ENCODE data around the gene GABPB2.

The GABPB2 gene

DNA sequence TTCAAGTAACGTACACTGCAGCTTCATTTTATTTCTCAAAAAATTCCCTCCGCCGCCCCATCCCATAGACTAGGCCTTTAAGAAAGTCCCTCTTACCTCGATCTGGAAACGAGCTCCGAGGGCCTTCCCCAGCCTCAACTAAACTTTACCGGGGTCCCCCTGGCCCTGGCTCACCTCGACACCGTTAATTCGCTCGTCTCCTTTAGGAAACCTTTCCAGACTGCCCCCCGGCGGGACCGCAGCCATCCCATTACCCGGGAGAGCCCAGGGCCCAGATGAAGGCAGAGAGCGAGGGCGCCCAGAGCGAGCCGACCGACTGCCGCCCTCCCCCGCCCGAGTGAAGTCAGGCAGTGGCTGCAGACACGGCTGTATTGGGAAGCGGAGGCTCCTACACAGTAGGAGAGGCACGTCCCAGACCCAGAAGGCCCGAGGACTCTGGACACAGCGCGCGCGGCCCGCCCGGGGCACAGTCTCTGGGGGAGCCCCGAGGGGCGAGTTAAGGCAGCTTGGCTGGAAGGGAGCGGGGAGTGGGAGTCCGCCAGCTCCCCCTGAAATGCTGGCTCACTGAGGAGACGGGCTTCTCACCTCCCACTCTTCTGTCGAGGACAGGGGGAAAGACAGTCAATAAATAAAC lies 61.3 kb downstream of the GABPB2 start:
- DNase-seq (ENCODE audit: insufficient read length, low spot score), result no peak
- FAIRE-seq, result no peak

DNA sequence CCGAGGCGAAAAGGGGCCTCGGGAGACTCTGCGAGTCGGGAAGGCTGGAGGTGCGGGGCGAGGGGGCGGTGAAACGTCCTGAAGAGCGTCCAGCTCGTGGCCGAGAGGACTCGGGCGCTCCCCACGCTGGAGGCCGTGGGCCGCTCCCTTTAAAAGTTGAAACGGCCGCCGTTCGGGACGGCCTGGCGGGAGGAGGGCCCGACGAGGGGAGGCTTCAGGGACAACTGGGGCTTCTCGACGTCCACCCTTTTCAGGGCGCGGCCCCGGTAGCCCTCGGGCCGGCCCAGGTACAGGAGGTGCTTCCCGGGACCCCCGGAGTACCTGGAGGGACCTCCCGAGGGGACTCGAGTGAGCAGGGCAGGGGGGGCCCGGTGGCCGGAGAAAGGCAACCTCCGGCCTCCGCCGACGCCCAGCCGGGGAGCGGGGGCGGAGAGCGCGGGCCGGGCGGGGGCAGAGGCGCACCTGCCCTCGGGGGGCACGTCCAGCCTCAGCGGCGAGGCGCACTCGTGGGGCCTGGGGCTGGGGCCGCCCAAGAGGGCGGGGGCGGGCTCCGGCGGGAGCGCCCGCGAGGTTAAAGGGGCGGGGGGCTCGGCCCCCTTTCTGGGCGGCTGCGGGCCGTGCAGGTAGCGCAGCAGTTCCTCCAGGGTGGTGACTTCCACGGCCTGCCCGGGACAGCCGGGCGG lies 61.9 kb downstream of the GABPB2 start:
- FAIRE-seq, result no peak
- DNase-seq (ENCODE audit: insufficient read length, low spot score), result no peak

DNA sequence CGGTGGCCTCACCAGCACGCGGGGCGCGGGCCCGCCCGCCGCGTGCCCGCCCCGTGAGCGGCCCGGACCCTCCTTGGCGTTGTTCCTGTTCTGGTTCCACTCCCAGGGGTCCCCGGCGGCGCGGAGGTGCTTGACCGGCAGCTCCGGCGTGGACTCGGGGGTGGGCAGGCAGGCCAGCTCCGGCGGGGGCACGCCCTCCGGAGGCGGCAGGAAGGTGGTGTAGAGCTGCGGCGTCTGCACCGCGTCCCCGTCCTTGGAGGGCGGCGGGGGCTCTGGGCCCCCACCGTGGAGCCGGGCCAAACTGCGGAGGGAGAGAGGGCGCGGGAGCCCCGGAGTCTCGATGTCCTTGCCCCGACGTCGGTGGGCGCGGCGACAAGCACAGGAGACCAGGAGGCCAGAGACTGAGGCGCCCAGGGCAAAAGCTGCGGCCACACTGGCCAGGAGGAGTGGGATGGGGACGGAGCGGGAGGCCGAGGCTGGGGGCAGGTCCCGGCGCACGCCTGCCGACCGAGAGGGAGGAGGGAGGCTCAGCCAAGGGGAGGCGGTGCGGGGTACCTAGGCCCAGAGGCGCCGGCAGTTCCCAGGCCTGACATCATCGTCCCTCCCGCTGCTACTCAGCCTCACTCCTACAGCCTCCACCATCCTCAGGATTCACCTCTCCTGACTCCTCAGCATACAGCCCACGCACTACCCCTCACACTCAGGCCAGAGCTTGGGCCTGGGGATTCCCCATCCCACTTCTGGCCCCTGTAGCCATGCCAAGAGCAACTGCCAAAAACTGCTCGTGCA lies 62.7 kb downstream of the GABPB2 start:
- DNase-seq (ENCODE audit: insufficient read length, low spot score) (no peak), FAIRE-seq (no peak)

DNA sequence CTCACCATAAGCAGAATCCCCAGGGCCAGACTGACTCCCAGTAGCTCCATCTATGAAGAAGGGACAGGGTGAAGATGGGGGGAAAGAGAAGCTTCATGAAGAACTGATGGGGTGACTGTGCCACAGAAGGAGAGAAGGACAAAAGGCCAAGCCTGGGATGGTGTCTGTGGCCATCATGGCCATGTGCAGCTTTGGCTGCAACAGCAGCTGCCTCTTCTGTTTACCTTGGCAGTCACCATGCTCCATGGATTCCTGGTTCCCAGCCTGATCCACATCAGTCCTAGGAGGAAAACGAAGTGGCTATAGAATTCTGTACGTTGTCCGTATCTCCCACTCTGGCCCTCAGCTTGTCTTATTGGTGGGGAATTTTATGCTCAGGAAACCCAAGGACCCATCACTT lies 63.8 kb downstream of the GABPB2 start:
- FAIRE-seq, result no peak
- no peak for DNase-seq (ENCODE audit: insufficient read length, low spot score)

DNA sequence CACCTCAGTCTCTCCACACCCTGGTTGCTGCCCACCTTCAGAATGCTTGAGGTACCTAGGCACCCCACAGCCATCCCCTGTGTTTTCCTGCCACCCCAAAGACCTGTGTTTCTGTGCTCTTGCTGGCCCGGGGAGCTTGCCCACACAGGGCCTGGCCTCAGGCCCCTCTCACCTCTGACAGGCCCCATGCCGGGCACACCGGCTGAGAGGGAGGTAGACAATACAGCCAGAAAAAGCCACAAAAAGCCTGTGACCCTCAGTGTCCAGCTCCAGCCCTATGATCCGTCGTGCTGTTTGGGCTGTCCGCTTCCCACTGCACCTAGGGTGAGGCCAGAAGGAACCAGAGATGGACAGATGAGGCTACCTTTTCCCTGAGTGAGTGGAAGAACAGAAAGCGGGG lies 64.4 kb downstream of the GABPB2 start:
- no peak for DNase-seq (ENCODE audit: insufficient read length, low spot score)
- FAIRE-seq, result no peak

DNA sequence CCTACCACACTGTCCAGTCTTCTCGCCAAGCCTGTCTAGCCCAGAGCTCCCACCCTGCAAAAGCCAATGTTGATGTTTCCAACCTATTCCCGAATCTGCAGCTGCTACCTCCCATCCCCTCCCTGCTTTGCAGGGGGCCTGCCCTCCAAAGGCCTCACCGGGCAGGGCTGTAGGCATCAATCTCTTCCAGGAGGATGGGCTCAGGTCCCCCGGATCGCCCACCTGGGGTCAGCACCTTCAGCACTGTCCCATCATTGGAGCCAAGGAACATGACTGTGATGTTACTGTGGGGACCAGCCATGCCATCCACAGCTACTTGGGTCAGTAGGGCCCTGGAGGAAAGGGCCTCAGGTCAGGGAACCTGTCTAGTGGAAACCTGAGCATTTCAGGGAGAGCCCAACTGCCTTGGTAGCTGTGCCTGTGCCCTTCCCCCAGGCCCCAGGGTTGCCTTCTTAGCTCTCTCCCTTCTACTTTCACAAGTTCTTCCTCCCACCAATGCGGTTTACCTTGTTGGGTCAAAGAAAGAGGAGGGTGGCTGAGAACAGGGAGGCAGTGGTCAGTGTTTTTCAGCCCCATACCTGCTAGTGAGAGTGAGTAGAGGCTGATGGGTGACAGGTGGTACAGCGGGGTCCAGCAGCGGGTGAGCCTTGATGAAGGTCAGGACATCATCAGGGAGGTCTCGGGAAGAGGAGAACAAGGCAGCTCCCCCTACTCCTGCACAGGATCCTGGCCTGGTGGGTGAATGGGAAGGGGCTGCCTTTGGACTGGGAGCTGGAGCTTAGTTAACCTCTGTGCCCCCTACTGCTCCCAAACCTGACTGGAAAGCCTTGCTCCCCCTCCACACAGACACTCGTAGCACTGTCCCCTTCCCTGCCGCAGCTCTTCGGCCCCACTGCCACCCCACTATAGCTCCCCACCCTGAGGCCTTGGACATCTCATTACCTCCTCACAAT lies 65.1 kb downstream of the GABPB2 start:
- FAIRE-seq, result no peak
- no peak for DNase-seq (ENCODE audit: insufficient read length, low spot score)

DNA sequence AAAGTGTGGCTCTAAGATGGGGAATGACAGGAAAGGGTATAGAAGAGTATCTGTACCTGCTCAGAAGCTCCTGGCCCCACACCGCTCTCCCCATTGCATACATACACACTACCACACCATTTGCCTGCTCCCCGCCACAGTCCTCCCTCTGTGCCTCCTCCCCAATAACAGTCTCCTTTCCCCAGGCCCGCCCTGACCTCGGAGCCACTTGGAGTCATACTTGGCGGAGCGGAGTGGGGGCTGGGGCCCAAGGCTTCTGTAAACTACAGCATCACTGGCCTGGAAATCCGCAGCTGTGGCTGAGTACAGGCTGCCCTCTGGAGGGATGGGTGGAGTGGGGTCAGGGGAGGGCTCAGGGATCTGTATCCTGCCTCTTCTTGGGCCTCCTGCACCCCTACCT lies 67.2 kb downstream of the GABPB2 start:
- FAIRE-seq (no peak), DNase-seq (ENCODE audit: insufficient read length, low spot score) (no peak)

DNA sequence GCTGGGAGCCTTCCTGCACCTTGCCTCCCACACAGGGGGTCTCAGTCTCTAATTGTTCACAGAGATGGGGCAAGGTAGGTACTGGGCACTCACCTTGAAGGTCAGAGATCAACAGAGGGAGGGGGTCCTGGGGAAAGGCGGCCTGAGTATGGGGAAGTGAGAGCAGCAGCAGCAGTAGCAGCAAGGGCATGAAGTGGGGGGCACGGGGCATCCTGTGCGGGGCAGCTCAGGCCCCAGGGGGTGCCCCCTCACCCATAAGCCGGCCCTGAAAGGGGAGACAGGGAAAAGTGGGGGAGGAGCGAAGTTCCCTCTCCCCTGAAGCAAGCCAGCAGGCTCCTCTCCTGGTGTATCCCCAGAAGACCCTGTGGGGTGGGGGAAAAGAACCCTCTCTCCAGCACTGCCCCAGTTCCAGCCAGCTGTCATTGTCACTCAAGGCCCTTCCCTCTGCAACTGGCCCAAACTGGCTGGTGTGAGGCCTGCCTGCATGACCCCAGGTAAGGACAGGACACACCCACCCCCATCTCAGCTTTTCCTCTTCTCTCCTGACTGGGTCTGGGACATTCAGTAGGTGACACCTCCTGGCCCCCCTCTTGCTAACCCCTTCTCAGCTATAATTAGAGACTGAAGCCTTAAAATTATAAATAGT lies 72.0 kb downstream of the GABPB2 start:
- DNase-seq (ENCODE audit: insufficient read length, low spot score) (no peak), FAIRE-seq (no peak)

DNA sequence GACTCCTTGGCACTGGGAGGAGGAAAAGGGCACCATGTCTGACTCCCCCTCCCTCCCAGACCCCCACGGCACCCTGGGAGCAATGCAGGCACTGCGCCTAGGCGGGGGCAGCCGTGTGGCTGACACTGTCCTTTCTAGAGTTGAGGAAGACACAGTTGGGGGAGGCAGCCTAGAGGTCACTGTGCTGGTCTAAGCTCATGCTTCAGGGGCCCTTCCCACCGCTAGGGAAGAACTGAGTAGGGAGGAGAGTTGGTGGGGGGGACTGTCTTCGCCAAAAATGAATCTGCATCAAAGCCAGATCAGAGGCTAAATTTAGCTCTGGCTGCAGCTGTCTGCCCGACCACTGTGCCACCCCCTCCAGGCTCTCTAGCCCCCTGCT lies 72.5 kb downstream of the GABPB2 start:
- FAIRE-seq, result no peak

DNA sequence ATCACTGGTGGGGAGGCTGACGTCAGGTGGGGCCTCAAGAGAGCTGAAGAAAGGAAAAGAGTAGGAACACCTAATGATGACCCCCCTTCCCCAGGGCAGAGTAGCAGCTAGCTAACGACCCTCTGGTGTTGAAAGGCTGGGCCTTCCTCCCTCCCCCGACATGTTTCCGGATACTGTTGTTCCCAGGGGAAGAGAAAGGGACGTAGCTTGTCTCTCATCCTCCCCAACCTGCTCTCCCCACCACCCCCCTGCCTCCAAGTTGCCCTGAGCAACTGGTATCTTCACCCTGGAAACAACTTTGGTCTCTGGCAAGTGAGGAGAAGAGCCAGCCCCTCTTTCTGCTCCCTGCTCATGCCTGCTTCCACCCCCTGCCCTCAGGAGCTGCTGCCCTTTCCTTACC lies 73.4 kb downstream of the GABPB2 start:
- DNase-seq (ENCODE audit: insufficient read length, low spot score), result no peak
- FAIRE-seq, result no peak

More for the DNA sequence above, 72.5 kb downstream of the GABPB2 start:
- no peak for DNase-seq (ENCODE audit: insufficient read length, low spot score)

DNA sequence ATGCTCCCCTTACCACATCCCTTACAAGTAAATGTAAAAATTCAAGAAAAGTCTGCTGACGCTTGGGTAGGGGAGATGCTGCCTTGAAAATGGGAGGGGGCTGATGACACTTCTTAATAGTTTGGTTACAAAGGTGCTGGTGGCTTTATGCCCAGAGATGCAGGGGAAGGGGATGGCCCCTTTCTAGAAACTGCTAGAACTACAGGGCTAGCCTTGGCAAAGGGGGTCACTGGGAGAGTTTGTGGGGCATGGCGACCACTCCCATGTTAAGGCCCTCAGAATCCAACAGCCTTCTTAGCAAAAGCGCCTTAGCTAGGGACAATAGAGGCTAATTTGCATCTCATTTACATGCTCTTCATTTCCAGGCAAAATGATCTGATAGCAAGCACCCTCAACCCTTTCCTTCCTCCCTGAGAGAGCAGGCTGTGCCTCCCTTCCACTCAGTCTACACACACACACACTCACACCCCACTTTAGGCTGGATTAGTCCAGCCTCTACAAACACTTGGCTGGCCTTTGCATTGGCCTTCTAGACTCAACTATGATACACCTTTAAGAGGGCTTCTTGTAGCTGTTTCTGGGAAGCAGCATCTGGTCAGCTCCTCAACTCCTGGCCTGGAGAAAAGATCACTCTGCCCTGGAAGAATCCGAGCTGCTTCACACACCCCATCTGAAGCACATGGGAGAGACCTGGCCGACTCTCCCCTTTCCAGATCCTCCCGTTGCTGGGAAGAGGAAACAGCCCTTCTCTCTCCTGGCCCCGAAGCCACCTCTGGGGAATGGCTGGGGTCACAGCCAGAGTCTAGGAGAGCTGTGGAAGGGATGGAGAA lies 74.1 kb downstream of the GABPB2 start:
- DNase-seq (ENCODE audit: insufficient read length, low spot score) (no peak), FAIRE-seq (no peak)

DNA sequence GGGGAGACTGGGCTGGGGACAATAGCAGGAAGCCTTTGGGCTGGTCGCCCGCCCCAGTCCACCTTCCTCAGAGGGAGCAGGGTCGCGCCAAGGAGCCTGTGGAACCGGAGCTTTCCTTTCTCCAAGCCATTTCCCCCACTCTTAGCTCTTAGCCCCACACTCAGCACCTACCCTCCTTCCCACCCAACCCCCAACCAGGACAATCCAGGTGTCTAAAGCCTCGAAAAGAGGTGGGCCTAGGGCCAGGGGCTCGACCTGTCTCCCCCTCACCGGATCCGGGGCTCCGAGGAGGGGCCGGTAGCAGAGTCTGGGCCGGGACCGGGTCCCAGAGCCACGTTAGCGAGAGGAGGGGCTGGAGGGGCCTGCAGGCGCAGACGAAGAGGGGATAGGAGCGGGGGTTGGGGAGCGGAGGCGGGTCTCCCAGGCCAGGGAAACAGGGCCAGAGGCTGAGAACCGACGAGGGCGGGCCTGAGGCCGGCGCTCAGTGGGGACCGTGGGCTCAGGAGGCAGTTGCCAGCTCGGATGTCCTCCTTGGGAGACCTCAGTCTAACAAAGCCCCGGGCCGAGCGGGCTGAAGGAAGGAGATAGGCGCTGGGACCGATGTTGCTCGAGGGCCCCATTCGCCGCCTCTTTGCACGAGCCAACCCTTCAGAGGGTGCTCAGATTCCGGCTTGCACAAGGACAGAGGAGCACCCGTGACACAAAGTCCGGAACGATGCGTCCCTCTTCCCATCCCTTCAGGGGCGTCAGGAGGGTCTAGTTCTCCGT lies 74.9 kb downstream of the GABPB2 start:
- DNase-seq (ENCODE audit: insufficient read length, low spot score) (no peak), FAIRE-seq (no peak)

DNA sequence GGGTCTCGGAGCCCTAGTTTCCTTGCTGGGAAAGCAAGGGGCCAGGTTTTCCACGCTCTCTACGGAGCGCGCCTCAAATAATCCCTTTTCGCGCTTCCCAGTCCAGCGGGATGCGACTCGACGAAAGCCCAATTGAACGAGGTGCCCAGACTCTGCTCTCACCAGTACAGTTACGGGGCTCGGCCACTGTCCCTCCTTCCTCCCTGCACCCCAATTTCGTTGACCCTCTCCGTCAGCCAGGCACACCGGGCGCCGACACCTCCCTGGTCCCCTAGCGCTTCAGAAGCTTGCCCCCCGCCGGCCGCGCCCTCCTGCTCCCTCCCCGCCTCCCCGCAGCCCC lies 75.5 kb downstream of the GABPB2 start:
- DNase-seq (ENCODE audit: insufficient read length, low spot score) (no peak), FAIRE-seq (no peak)

DNA sequence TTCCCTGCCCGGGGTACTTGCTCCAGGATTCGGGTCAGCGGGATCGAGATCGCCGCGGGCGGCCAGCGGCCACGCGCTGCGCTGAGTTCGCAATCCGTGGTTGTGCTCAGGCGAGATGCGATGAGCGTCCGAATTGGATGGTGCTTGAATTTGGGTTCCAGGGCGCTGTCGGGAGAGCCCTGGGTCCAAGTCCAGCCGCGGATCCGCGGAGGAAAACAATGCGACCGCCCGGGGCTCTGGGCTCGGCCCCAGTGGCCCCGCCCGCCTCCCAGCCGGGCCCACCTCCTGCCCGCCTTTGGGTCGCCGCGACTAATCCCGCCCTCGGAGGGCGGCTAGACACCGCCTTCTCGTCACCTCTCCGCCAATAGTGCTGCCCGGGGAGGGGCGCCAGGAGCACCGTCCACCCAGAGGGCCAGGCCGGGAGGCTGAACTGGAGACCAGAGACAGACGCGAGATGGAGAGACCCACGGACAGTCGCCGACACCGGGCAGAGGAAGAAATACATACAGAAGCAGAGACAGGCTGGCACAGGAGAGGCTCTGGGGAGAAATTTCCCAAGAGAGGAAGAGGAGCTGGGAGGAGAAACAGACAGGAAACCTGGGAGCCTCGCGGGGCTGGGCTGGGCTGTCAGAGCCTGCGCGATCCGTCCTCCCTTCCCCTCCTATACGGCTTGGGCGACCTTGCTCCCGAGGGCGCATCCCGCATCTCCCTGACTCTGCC lies 76.0 kb downstream of the GABPB2 start, which contains the start of gene SEMA6C:
SEMA6C (minus strand) TSS at position 220 of the 720 bp plus-strand sequence. CDS start 4,010 bp downstream, outside the sequence.
- FAIRE-seq (peak; percentile 82), DNase-seq (ENCODE audit: insufficient read length, low spot score) (peak; percentile 91)

DNA sequence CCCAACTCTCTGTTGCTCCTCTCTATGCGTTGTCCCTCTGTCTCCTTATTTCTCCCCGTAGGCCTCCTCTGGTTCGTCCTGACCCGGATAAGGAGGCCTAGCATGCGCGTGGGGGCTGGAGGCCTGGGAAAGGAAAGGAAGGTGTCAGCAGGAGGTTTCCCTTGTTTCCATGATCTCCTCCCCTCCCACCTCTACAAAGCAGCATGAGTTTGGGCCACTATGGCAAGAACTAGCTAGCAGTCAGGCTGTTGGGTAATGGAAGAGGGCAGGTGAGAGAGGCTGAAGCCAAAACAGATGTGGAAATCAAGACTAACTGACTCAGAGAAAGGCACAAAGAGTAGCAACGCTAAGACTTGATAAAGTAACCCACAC lies 76.6 kb downstream of the GABPB2 start:
- no peak for FAIRE-seq
- DNase-seq (ENCODE audit: insufficient read length, low spot score), result no peak

DNA sequence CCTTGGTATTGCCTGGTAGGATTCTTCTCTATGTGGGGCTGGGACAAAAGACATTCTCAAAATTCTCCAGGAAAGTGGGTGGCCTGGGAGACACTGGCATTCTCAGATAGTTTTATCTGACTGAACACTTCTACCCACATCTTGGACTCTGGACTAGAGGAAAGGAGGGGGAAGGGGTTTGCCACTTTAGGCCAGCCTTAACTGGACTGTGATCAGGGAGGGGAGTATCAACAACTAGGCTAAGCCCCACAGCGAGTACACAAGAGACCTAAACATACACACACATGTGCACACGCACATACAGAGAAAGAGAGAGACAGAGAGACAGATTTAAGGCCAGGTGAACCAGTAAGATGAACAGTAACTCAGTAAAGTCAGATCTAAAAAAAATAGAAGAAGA lies 77.1 kb downstream of the GABPB2 start:
- FAIRE-seq (no peak), DNase-seq (ENCODE audit: insufficient read length, low spot score) (no peak)

DNA sequence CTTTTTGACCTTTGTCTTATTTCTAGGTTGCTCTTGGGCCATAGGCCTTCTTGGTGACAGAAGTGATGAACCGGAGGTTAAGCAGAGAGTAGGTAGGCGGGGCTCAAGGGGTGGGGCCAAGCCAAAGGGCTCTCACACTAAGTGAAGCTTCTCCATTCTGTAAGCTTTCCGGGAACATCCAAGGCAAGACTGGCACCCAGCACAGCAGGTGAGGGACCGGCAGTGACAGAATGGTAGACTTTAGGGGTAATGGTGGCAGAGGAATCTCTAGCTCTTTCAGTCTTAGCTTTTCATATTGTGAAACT lies 85.9 kb downstream of the GABPB2 start, which contains the start of gene TNFAIP8L2:
TNFAIP8L2 (plus strand) TSS at position 135 of the 305 bp plus-strand sequence. CDS start 2,049 bp downstream, outside the sequence.
- DNase-seq (ENCODE audit: insufficient read length, low spot score) (no peak), FAIRE-seq (peak; percentile 80)

DNA sequence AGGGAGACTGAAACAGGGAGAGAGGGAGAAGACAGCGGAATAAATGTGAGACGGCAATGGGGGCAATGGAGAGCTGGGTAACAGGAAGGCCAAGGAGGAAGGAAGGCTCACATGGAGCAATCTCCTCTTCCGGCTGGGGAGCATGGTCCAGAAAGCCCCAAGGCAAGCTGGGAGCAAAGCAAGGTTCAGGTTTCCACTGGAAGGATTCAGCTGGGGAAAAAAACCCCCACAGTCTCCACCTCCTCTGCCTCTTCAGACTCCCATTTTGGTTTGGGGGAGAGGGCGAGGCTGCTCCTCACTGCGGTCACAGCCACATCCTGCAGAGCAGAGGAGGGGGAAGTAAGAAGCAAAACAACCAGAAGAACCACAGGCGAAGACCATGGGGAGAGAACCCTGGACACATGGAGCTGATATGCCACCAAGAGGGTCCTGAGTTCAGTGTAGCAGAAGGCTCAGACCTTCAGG lies 86.5 kb downstream of the GABPB2 start:
- no peak for DNase-seq (ENCODE audit: insufficient read length, low spot score)
- peak; percentile 85 for FAIRE-seq

Data from GM19239 (cell line).